GM19468 (cell line): ENCODE data around the gene PPP4C.
"Not testable (repeated sequence)": the region's sequence is repeated elsewhere in the genome, so short reads cannot be mapped to it uniquely, and the experiment has no call there.

Experiments used
- ATAC-seq: cut with Tn5 transposase; IDR thresholded peaks from one replicate; pipeline ENCODE4 v1.9.1; 2021; ENCODE audit warnings: mild to moderate bottlenecking, moderate library complexity, moderate number of reproducible peaks; ENCODE audit not compliant: unreplicated experiment; ENCODE audit errors: extremely low read depth

PPP4C gene

GRCh38 chr16:30075503-30076275 lies at the start of gene PPP4C:
PPP4C (plus strand) TSS chr16:30075994; CDS start chr16:30076378, 384 bp downstream.
- ATAC-seq: peak; percentile 34

- ATAC-seq: no peak
These were observed 49.3 kb upstream of the PPP4C start for GRCh38 chr16:30026449-30026848.

GRCh38 chr16:30027588-30028437 lies 48.0 kb upstream of the PPP4C start:
- no peak for ATAC-seq

GRCh38 chr16:30028438-30029076 lies 47.2 kb upstream of the PPP4C start:
- ATAC-seq: no peak

- no peak for ATAC-seq
These were observed 45.6 kb upstream of the PPP4C start for GRCh38 chr16:30030011-30030685.

- ATAC-seq: no peak
These were observed 44.9 kb upstream of the PPP4C start, which contains the start of gene TLCD3B for GRCh38 chr16:30030841-30031413. TLCD3B (minus strand) TSS chr16:30031271; CDS start chr16:30030527, 744 bp downstream.

- no peak for ATAC-seq
These were observed 44.3 kb upstream of the PPP4C start for GRCh38 chr16:30031477-30031918.

- no peak for ATAC-seq
These were observed 43.5 kb upstream of the PPP4C start for GRCh38 chr16:30032083-30032819.

GRCh38 chr16:30033270-30033669 lies 42.5 kb upstream of the PPP4C start:
- ATAC-seq: no peak

- ATAC-seq: no peak
These were observed 35.6 kb upstream of the PPP4C start for GRCh38 chr16:30040221-30040620.

- not testable (repeated sequence) for ATAC-seq
These were observed 35.1 kb upstream of the PPP4C start for GRCh38 chr16:30040690-30041089.

GRCh38 chr16:30041841-30042240 lies 34.0 kb upstream of the PPP4C start:
- no peak for ATAC-seq

GRCh38 chr16:30046178-30046577 lies 29.6 kb upstream of the PPP4C start:
- ATAC-seq: no peak

GRCh38 chr16:30046588-30046987 lies 29.2 kb upstream of the PPP4C start:
- no peak for ATAC-seq

GRCh38 chr16:30049871-30050270 lies 25.9 kb upstream of the PPP4C start:
- ATAC-seq: no peak

GRCh38 chr16:30051518-30051917 lies 24.3 kb upstream of the PPP4C start:
- no peak for ATAC-seq

GRCh38 chr16:30052671-30053372 lies 23.0 kb upstream of the PPP4C start:
- ATAC-seq: peak; percentile 25

- no peak for ATAC-seq
These were observed 22.3 kb upstream of the PPP4C start for GRCh38 chr16:30053376-30054015.
